ENCODE results near the gene TRIM14. TPM values are rescaled to one million over a fixed set of nuclear protein-coding genes. Genes with fewer than 3 reads are reported as not detected.
"Not testable (repeated sequence)": the region's sequence is repeated elsewhere in the genome, so short reads cannot be mapped to it uniquely, and the experiment has no call there.

Gene TRIM14
- total and polyA plus RNA-seq, 4 experiments from 2014 or later: 41.4 to 86.2 (median 85.4) TPM

DNA sequence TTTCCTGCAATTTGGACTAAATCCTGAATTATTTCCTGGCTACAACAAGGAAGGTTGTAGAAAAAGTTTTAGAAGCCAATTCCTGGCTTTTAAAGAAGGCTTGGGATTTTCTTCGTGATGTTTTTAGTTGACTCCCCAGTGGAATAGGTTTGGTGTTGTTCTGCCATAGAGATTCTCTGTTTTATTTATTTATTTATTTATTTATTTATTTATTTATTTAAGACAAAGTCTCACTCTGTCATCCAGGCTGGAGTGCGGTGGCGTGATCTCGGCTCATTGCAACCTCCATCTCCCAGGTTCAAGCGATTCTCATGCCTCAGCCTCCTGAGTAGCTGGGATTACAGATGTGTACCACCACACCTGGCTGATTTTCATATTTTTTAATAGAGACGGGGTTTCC is 1.9 kb downstream of the TRIM14 start:
- Mint-ChIP-seq H3K36me3 (peaks cover 10 to 16% of the 10 kb centered on the region in 2 donors), H3K4me1 (peaks cover 36 to 65% (median 50%) of the 10 kb centered on the region in 4 donors), H3K4me3 (peak overlapping the region in 5 of 8 donors; percentile 21 to 96 (median 90)), H3K27ac (peak overlapping the region in 4 of 7 donors; percentile 32 to 95 (median 66))
- ChIA-PET CTCF (ENCODE audit: partially characterized antibody) (interaction anchor here (1.1 to 5.3 kb wide), 9 partner anchors 8 to 139 kb away, joined by 3 to 54 read pairs (median 21); partner anchors contain the start of genes CORO2A and TBC1D2), POLR2A (ENCODE audit: partially characterized antibody) (interaction anchor here (5.1 to 8.2 kb wide), 3 partner anchors 15 to 139 kb away, joined by 36 to 412 read pairs (median 112); partner anchors contain the start of gene TBC1D2)
- intact Hi-C loops (cut with micrococcal nuclease); H3K4me3 ChIP-seq (ENCODE audit: low read length in 2 of 2); H3K9me3 Mint-ChIP-seq; H3K27ac ChIP-seq (ENCODE audit: low read depth, low read length); H3K9me3 ChIP-seq (ENCODE audit: control insufficient read depth in 1 of 2, low read length in 2 of 2); H3K27me3 Mint-ChIP-seq; DNase-seq; H3K36me3 ChIP-seq (ENCODE audit: insufficient read depth, low read length); H3K27me3 ChIP-seq (ENCODE audit: insufficient read depth, low read length): not testable (repeated sequence)
- peaks cover 76% of the 10 kb centered on the region for H3K4me1 ChIP-seq (ENCODE audit: insufficient read depth, low read length)

GRCh38 chr9:98109052-98109451 is 10.0 kb downstream of the TRIM14 start:
- H3K36me3 Mint-ChIP-seq: peaks cover 48 to 56% of the 10 kb centered on the region in 2 donors
- ChIA-PET CTCF (ENCODE audit: partially characterized antibody) (interaction anchor here (0.9 to 3.1 kb wide), 5 partner anchors 9 to 83 kb away, joined by 3 to 24 read pairs (median 4); partner anchors contain the start of genes CORO2A and TRIM14), POLR2A (ENCODE audit: partially characterized antibody) (interaction anchor here (0.9 to 18.2 kb wide), 9 partner anchors 10 to 186 kb away, joined by 3 to 412 read pairs (median 7); partner anchors contain the start of genes CORO2A, TBC1D2, TRIM14 and TRMO)
- H3K4me1 ChIP-seq (ENCODE audit: insufficient read depth, low read length): peaks cover 88% of the 10 kb centered on the region
- H3K36me3 ChIP-seq (ENCODE audit: insufficient read depth, low read length): peaks cover 10% of the 10 kb centered on the region
- no peaks in the 10 kb centered on the region for H3K27me3 ChIP-seq (ENCODE audit: insufficient read depth, low read length)
- H3K4me3 ChIP-seq (ENCODE audit: low read length in 2 of 2): no peak overlapping the region
- H3K27ac ChIP-seq (ENCODE audit: low read depth, low read length): peak overlapping the region; percentile 63
- H3K9me3 Mint-ChIP-seq: no peaks in the 10 kb centered on the region
- H3K9me3 ChIP-seq (ENCODE audit: control insufficient read depth in 1 of 2, low read length in 2 of 2): no peaks in the 10 kb centered on the region
- peak overlapping the region in 6 of 8 donors; percentile 45 to 84 (median 62) for H3K4me3 Mint-ChIP-seq
- intact Hi-C loops (cut with micrococcal nuclease): no loop called here
- DNase-seq: no peak
- H3K4me1 Mint-ChIP-seq: peaks cover 54 to 88% (median 74%) of the 10 kb centered on the region in 4 donors
- H3K27me3 Mint-ChIP-seq: no peaks in the 10 kb centered on the region
- peak overlapping the region; percentile 86 to 98 (median 96) for H3K27ac Mint-ChIP-seq

- Histone ChIP-seq H3K27ac (ENCODE audit: low read depth, low read length) (peak overlapping the region; percentile 63), H3K36me3 (ENCODE audit: insufficient read depth, low read length) (peaks cover 10% of the 10 kb centered on the region), H3K4me3 (ENCODE audit: low read length in 2 of 2) (no peak overlapping the region), H3K4me1 (ENCODE audit: insufficient read depth, low read length) (peaks cover 88% of the 10 kb centered on the region), H3K27me3 (ENCODE audit: insufficient read depth, low read length) (no peaks in the 10 kb centered on the region), H3K9me3 (ENCODE audit: control insufficient read depth in 1 of 2, low read length in 2 of 2) (no peaks in the 10 kb centered on the region)
- peak; percentile 63 to 76 (median 67) for DNase-seq
- Mint-ChIP-seq H3K27ac (peak overlapping the region; percentile 86 to 98 (median 96)), H3K4me3 (peak overlapping the region; percentile 17 to 84 (median 62)), H3K27me3 (no peaks in the 10 kb centered on the region), H3K36me3 (peaks cover 52 to 56% of the 10 kb centered on the region in 2 donors), H3K9me3 (no peaks in the 10 kb centered on the region), H3K4me1 (peaks cover 57 to 91% (median 76%) of the 10 kb centered on the region in 4 donors)
- POLR2A ChIA-PET (ENCODE audit: partially characterized antibody): interaction anchor here (0.7 to 18.2 kb wide), 10 partner anchors 9 to 203 kb away, joined by 3 to 412 read pairs (median 6); partner anchors contain the start of genes CORO2A, TBC1D2, TRIM14 and TRMO
- CTCF ChIA-PET (ENCODE audit: partially characterized antibody): interaction anchor here (0.8 to 3.1 kb wide), 4 partner anchors 10 to 83 kb away, joined by 3 to 24 read pairs (median 8); partner anchors contain the start of genes CORO2A and TRIM14
- intact Hi-C loops (cut with micrococcal nuclease): loop anchor here (1.0 kb wide), 1 partner anchor 10 kb away; no protein-coding TSS in a partner anchor
Observed at GRCh38 chr9:98108531-98109031, 10.4 kb downstream of the TRIM14 start.

DNA sequence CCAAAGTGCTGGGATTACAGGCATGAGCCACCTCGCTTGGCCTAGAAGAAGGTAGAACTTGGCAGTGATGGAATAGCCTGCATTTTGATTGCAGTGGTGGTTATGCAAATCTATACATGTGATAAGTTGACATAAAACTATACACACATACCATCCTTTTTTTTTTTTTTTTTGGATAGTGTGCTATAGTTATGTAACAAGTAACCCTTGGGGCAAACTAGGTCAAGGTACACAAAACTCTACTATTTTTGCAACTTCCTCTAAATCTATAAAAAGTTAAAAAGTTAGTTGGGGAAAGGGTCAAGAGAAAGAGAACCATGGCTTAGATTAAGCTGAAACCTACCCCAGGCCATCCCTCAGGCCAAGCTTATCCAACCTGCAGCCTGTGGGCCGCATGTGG is 11.1 kb downstream of the TRIM14 start:
- Mint-ChIP-seq H3K9me3 (no peaks in the 10 kb centered on the region), H3K27ac (peak overlapping the region; percentile 86 to 98 (median 96)), H3K4me1 (peaks cover 56 to 90% (median 77%) of the 10 kb centered on the region in 4 donors), H3K36me3 (peaks cover 52 to 56% of the 10 kb centered on the region in 2 donors), H3K27me3 (no peaks in the 10 kb centered on the region), H3K4me3 (peak overlapping the region in 6 of 8 donors; percentile 48 to 84 (median 64))
- ChIA-PET CTCF (ENCODE audit: partially characterized antibody) (interaction anchor here (0.8 to 3.1 kb wide), 4 partner anchors 10 to 84 kb away, joined by 3 to 24 read pairs (median 8); partner anchors contain the start of genes CORO2A and TRIM14), POLR2A (ENCODE audit: partially characterized antibody) (interaction anchor here (0.7 to 18.2 kb wide), 8 partner anchors 9 to 203 kb away, joined by 3 to 412 read pairs (median 6); partner anchors contain the start of genes CORO2A, TBC1D2, TRIM14 and TRMO)
- intact Hi-C loops (cut with micrococcal nuclease): loop anchor here (1.0 kb wide), 1 partner anchor 10 kb away; no protein-coding TSS in a partner anchor
- peak overlapping the region; percentile 63 for H3K27ac ChIP-seq (ENCODE audit: low read depth, low read length)
- no peaks in the 10 kb centered on the region for H3K9me3 ChIP-seq (ENCODE audit: control insufficient read depth in 1 of 2, low read length in 2 of 2)
- peaks cover 90% of the 10 kb centered on the region for H3K4me1 ChIP-seq (ENCODE audit: insufficient read depth, low read length)
- peaks cover 10% of the 10 kb centered on the region for H3K36me3 ChIP-seq (ENCODE audit: insufficient read depth, low read length)
- H3K4me3 ChIP-seq (ENCODE audit: low read length in 2 of 2): no peak overlapping the region
- DNase-seq: peak in 3 of 5 donors; percentile 31 to 51 (median 50)
- no peaks in the 10 kb centered on the region for H3K27me3 ChIP-seq (ENCODE audit: insufficient read depth, low read length)

DNA sequence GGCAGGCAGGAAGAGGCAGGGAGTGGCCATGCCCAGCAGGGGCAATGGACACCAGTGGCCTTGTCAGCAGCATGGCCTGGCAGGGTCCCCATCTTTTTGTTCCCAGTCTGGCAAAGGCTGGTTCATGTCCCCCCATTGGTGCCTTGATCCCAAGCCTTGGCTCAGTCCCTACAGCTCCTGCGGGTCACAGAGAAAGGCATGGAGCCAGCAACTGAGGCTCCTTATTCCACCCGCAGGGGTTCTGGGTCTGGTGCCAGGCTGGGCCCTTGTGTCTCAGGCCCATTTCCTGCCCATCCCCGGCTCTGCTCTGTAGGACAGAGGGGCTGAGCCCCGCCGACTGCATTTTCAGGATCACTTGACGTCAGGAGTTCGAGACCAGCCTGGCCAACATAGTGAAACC is 14.0 kb downstream of the TRIM14 start:
- Mint-ChIP-seq H3K36me3 (peaks cover 48 to 50% of the 10 kb centered on the region in 2 donors), H3K27ac (peak overlapping the region; percentile 91 to 98 (median 96)), H3K27me3 (no peaks in the 10 kb centered on the region), H3K4me3 (peak overlapping the region in 4 of 8 donors; percentile 27 to 91 (median 74)), H3K4me1 (peaks cover 62 to 99% (median 82%) of the 10 kb centered on the region in 4 donors), H3K9me3 (no peaks in the 10 kb centered on the region)
- ChIA-PET CTCF (ENCODE audit: partially characterized antibody) (interaction anchor here (0.9 to 4.1 kb wide), 4 partner anchors 9 to 151 kb away, joined by 3 to 43 read pairs (median 12); partner anchors contain the start of gene TRIM14), POLR2A (ENCODE audit: partially characterized antibody) (interaction anchor here (0.6 to 18.2 kb wide), 10 partner anchors 8 to 184 kb away, joined by 3 to 412 read pairs (median 6); partner anchors contain the start of genes ANP32B, CORO2A, TBC1D2 and TRIM14)
- Histone ChIP-seq H3K4me3 (ENCODE audit: low read length in 2 of 2) (no peak overlapping the region), H3K9me3 (ENCODE audit: control insufficient read depth in 1 of 2, low read length in 2 of 2) (no peaks in the 10 kb centered on the region), H3K27ac (ENCODE audit: low read depth, low read length) (peak overlapping the region; percentile 44), H3K4me1 (ENCODE audit: insufficient read depth, low read length) (peaks cover 99% of the 10 kb centered on the region), H3K27me3 (ENCODE audit: insufficient read depth, low read length) (no peaks in the 10 kb centered on the region), H3K36me3 (ENCODE audit: insufficient read depth, low read length) (peaks cover 10% of the 10 kb centered on the region)
- no peak for DNase-seq
- intact Hi-C loops (cut with micrococcal nuclease): no loop called here

- no peaks in the 10 kb centered on the region for H3K27me3 ChIP-seq (ENCODE audit: insufficient read depth, low read length)
- H3K36me3 ChIP-seq (ENCODE audit: insufficient read depth, low read length): peaks cover 9% of the 10 kb centered on the region
- H3K36me3 Mint-ChIP-seq: peaks cover 48 to 50% of the 10 kb centered on the region in 2 donors
- peak overlapping the region in 1 of 2 donors; percentile 20 for H3K4me3 ChIP-seq (ENCODE audit: low read length in 2 of 2)
- DNase-seq: no peak
- ChIA-PET CTCF (ENCODE audit: partially characterized antibody) (interaction anchor here (0.7 to 4.1 kb wide), 6 partner anchors 10 to 31 kb away, joined by 3 to 43 read pairs (median 4); partner anchors contain the start of gene TRIM14), POLR2A (ENCODE audit: partially characterized antibody) (interaction anchor here (0.6 to 18.2 kb wide), 9 partner anchors 10 to 184 kb away, joined by 3 to 412 read pairs (median 6); partner anchors contain the start of genes ANP32B, CORO2A, TBC1D2 and TRIM14)
- H3K4me3 Mint-ChIP-seq: peak overlapping the region; percentile 65 to 91 (median 72)
- intact Hi-C loops (cut with micrococcal nuclease): loop anchor here (5.0 kb wide), 1 partner anchor 122 kb away; the partner anchor contains the start of gene ANP32B
- no peaks in the 10 kb centered on the region for H3K9me3 ChIP-seq (ENCODE audit: control insufficient read depth in 1 of 2, low read length in 2 of 2)
- peaks cover 65 to 99% (median 82%) of the 10 kb centered on the region in 4 donors for H3K4me1 Mint-ChIP-seq
- H3K27ac Mint-ChIP-seq: peak overlapping the region; percentile 91 to 98 (median 96)
- H3K9me3 Mint-ChIP-seq: no peaks in the 10 kb centered on the region
- no peaks in the 10 kb centered on the region for H3K27me3 Mint-ChIP-seq
- peaks cover 99% of the 10 kb centered on the region for H3K4me1 ChIP-seq (ENCODE audit: insufficient read depth, low read length)
- H3K27ac ChIP-seq (ENCODE audit: low read depth, low read length): peak overlapping the region; percentile 44
Observed at GRCh38 chr9:98104445-98104881, 14.6 kb downstream of the TRIM14 start.

Data from CD4-positive, alpha-beta memory T cell (primary cell).